NCI-H1048 (cell line): ENCODE measurements around the gene SLC44A3.
"Not testable (repeated sequence)": the region's sequence is repeated elsewhere in the genome, so short reads cannot be mapped to it uniquely, and the experiment has no call there.

Source experiments
- DNase-seq: peaks from one replicate; lab custom pipeline; 2025; lab: John Stamatoyannopoulos, UW

The SLC44A3 gene

GRCh38 chr1:94836891-94837290, 16.7 kb downstream of the SLC44A3 start:
- no peak for DNase-seq

DNA sequence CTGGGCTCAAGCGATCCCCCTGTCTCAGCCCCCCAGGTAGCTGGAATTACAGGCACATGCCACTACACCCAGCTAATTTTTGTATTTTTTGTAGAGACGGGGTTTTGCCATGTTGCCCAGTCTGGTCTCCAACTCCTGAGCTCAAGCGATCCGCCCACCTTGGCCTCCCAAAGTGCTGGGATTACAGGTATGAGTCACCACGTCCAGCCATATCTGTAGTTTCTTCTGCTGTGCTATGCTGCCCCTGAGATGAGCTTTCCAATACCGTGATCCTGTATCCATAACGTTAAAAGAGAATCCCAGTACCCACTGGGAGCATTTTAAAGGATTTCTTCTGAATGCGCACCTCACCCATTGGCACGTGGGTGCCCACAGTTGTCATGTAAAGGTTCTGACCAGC, 20.2 kb downstream of the SLC44A3 start:
- DNase-seq = not testable (repeated sequence)

DNA sequence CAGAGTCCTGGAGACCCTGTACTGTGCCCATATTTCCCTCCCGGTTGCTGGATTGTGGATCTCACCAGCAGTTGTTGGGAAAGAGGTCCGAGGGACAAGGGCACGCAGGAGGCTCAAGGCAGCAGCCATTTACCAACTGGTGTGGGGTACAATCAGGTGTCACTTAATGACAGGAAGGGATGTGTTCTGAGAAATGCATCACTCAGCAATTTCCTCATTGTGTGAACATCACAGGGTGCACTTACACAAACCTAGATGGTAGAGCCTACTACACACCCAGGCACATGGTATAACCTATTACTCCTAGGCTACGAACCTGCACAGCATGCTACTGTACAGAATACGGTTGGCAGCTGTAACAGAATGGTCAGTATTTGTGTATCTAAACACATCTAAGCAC, 20.7 kb downstream of the SLC44A3 start:
- DNase-seq = no peak

DNA sequence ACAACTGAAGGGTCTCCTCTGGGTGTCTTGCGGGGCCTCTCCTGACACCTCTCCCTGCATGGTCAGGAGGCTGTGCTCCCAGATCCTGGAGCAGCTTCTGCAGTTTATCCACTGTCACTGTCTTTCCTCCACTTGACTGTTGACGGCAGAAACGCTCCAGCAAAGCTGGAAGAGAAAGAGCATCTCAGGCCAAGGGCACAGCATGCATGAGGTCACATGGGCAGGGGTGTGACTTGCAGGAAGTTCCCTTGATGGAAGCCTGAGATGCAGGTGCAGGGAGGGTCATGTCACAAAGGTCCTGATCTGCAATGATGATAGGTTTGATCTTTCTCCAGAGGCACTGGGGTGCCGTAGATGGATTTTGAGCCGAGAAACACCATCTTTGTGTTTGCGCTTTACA, 23.3 kb downstream of the SLC44A3 start:
- no peak for DNase-seq

- DNase-seq = no peak
Measured at GRCh38 chr1:94843846-94844245, 23.7 kb downstream of the SLC44A3 start.

DNA sequence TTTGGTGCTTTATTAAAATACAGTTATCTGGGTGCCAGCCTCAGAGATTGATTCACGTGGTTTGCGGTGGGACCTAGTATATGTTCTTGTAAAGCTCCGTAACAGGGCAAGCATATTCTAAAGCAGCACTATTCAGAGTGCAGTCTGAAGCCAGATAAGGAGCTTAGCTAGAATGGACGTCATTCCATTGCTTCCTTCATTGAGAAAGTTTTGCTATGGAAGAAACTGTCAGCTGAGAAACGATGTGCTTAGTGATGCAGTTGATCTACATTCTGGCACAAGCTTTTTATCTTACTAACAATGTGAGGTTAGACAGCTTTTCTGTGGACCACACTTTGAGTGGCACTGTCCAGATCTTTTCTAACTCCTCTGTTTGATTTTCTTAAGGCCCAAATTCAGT, 26.2 kb downstream of the SLC44A3 start:
- no peak for DNase-seq

GRCh38 chr1:94851571-94851970, 31.4 kb downstream of the SLC44A3 start:
- no peak for DNase-seq

DNA sequence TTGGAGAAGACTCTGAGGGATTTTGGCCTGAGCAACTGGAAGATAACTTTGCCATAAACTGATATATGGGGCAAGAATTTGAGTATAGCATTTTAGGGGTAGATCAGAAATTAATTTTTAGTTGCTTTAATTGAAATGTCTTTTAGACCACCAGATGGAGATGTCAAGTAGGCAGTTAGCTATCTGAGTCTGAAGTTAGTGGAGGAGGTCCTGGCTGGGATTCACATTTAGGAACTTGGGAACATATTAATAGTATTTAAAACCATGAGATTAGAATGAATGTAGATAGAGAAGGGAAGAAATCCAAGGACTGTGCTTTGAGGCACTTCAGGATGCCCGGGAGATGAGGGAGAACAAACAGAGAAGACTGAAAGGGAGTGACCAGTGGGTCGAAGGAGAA, 32.6 kb downstream of the SLC44A3 start:
- no peak for DNase-seq

GRCh38 chr1:94854458-94855306, 34.5 kb downstream of the SLC44A3 start:
- DNase-seq = peak; percentile 77

DNA sequence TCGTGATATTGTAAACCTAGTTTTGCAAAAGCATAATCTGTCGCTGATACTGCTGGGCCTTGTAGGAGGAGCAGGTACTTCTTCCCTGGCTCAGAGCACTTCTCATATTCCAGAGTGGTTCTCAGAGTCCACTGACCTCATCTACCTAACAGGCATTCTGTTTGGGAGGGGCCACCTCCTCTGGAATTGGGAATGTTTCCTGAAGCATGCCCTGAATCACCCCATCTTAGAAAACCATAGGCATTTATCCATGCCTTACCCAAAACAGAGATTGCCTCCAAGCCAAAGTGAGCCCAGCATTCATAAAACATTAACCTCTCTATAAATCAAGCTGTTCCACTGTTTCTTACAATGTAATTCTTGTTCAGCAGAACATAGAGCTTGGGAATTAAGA, 35.1 kb downstream of the SLC44A3 start:
- DNase-seq = no peak

DNA sequence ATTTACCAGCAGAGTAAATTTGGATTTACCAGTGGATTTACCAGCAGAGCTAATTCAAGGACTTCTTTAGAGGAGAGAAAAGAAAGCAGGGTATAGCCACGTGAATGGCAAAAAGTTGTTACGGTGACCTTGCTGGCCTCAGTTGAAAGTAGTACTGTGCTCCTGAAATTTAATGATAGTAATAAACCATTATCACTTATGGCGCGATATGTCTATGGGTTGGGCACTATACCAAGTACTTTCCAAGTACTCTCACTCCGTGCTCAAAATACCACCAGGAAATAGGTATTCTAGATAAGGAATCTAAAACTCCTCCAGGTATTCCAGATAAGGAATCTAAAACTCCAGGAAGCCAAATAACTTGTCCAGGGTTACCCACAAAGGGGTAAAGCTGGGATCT, 35.8 kb downstream of the SLC44A3 start:
- no peak for DNase-seq

DNA sequence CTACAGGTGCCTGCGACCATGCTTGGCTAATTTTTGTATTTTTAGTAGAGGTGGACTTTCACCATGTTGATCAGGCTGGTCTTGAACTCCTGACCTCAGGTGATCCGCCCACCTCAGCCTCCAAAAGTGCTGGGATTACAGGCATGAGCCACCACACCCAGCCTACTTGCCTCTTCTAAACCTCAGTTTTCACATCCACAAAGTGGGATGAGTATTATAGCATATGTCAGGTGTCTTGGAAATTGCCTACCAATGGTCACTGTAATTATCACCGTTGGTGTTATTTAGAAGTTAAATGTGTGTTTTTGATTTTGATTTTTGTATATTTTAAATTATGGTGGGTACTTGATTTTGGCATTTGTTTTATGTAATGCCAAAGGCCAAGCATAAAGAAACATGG, 36.7 kb downstream of the SLC44A3 start:
- no peak for DNase-seq

DNA sequence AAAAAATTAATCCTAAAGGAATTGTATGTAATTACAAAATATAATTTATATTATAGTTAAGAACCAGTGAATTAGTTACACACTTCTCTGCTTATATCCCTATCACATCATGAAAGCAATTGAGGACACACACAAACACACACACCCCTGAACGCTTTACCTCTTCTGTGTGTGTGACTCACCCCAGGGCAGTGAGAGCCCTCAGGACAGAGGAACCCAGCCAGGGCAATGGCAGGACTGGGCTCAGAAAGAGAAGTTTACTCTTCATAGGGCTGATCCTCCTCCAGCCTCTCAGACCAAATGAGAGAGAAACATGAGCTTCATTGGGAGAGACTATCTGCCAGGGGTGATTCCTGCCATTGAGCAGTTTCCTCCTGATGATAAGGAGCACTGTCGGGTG, 38.1 kb downstream of the SLC44A3 start:
- no peak for DNase-seq

- no peak for DNase-seq
Measured at GRCh38 chr1:94859174-94859573, 39.0 kb downstream of the SLC44A3 start.

- DNase-seq = no peak
Measured at GRCh38 chr1:94862718-94863117, 42.6 kb downstream of the SLC44A3 start.

GRCh38 chr1:94863297-94863911, 43.2 kb downstream of the SLC44A3 start:
- DNase-seq = no peak

GRCh38 chr1:94863919-94864318, 43.8 kb downstream of the SLC44A3 start:
- DNase-seq = no peak

- no peak for DNase-seq
Measured at GRCh38 chr1:94864821-94865220, 44.7 kb downstream of the SLC44A3 start.

GRCh38 chr1:94865360-94865759, 45.2 kb downstream of the SLC44A3 start:
- DNase-seq = peak; percentile 61

GRCh38 chr1:94866164-94866807, 46.1 kb downstream of the SLC44A3 start:
- DNase-seq = no peak

GRCh38 chr1:94871031-94871430, 50.9 kb downstream of the SLC44A3 start:
- no peak for DNase-seq

DNA sequence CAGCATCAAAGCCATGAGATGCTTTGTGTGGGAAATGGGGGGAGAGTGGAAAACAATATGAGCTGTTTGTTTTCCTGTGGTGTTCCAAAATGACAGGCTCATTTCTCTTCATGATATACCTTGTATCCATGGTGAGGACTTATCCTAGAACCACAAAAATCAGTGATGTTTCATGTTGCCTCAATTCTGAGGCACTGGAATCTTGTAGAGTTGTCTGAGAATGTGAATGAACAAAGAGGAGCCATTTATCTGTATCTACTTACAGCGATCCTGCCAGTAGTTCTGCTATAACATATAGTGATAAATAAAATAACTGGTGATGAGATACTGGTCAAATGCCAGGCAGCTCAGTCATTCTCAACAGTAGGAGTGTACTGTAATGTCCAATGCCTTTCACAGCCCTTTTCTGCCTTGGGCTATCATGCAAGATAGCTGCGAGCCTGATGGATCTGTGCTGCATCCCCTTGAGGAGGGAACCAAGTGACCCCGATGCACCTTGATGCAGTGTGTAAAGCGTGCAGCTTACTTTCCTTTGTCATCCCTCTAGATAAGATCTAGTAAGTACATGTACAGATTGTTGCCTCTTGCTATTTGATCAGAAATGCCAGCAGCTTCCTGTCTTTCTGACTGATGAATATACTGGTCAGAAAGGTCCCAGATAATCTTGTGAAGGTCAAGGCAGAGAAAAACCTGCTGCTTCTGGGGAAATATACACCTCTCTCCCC, 52.8 kb downstream of the SLC44A3 start:
- DNase-seq = no peak
